HL-60/S4 (cell line): ENCODE results near the gene FOXO1.

Experiments
- in situ Hi-C: fragments of 300-500 bp; cut with MboI; formaldehyde crosslinking; loops from 2 replicates; pipeline ENCODE4 v1.14.3; 2022; ENCODE audit warnings: low sequenced_read_pairs

Gene FOXO1

GRCh38 chr13:40553356-40553755, 113.1 kb downstream of the FOXO1 start:
- in situ Hi-C loops: no loop called here

GRCh38 chr13:40552895-40553294, 113.5 kb downstream of the FOXO1 start:
- in situ Hi-C loops: no loop called here

GRCh38 chr13:40550130-40550529, 116.3 kb downstream of the FOXO1 start:
- in situ Hi-C loops: no loop called here

- in situ Hi-C loops: no loop called here
Observed at GRCh38 chr13:40549500-40550094, 116.8 kb downstream of the FOXO1 start.

GRCh38 chr13:40547591-40548315, 118.7 kb downstream of the FOXO1 start:
- in situ Hi-C loops: no loop called here

- in situ Hi-C loops: no loop called here
Observed at GRCh38 chr13:40546047-40546446, 120.4 kb downstream of the FOXO1 start.

- in situ Hi-C loops: no loop called here
Observed at GRCh38 chr13:40540328-40541044, 126.0 kb downstream of the FOXO1 start.

GRCh38 chr13:40539576-40540327, 126.7 kb downstream of the FOXO1 start:
- in situ Hi-C loops: no loop called here

GRCh38 chr13:40537146-40537895, 129.1 kb downstream of the FOXO1 start:
- in situ Hi-C loops: no loop called here

GRCh38 chr13:40536443-40537113, 129.9 kb downstream of the FOXO1 start:
- in situ Hi-C loops: no loop called here

- in situ Hi-C loops: no loop called here
Observed at GRCh38 chr13:40535345-40535836, 131.1 kb downstream of the FOXO1 start.

- in situ Hi-C loops: no loop called here
Observed at GRCh38 chr13:40534456-40534855, 132.0 kb downstream of the FOXO1 start.

- in situ Hi-C loops: no loop called here
Observed at GRCh38 chr13:40533072-40533471, 133.4 kb downstream of the FOXO1 start.

GRCh38 chr13:40530961-40531360, 135.5 kb downstream of the FOXO1 start:
- in situ Hi-C loops: no loop called here

GRCh38 chr13:40528881-40529280, 137.6 kb downstream of the FOXO1 start:
- in situ Hi-C loops: no loop called here

- in situ Hi-C loops: no loop called here
Observed at GRCh38 chr13:40527914-40528313, 138.5 kb downstream of the FOXO1 start.

GRCh38 chr13:40522282-40522681, 144.2 kb downstream of the FOXO1 start:
- in situ Hi-C loops: no loop called here

- in situ Hi-C loops: no loop called here
Observed at GRCh38 chr13:40520916-40521315, 145.5 kb downstream of the FOXO1 start.

GRCh38 chr13:40519637-40520036, 146.8 kb downstream of the FOXO1 start:
- in situ Hi-C loops: no loop called here

- in situ Hi-C loops: no loop called here
Observed at GRCh38 chr13:40518481-40518882, 148.0 kb downstream of the FOXO1 start.
